OCI-LY1 (cell line): ENCODE data around the gene GDAP1L1.

Source experiments
- H2AFZ ChIP-seq: fragments of 200-600 bp; sonication (generic), shearing (Covaris generic); 2 replicates; pipeline ENCODE4 v1.6.0; 2014; ENCODE audit warnings: antibody characterized with exemption, mild to moderate bottlenecking, low read length
- H3F3A ChIP-seq: fragments of 200-600 bp; sonication (generic), shearing (Covaris generic); 2 replicates; pipeline ENCODE4 v1.6.0; 2014; ENCODE audit warnings: mild to moderate bottlenecking, antibody characterized with exemption, low read length, moderate library complexity; ENCODE audit not compliant: insufficient read depth
- H3K27ac ChIP-seq: fragments of 200-600 bp; sonication (generic); 2 replicates; pipeline ENCODE4 v1.5.1; 2014; ENCODE audit warnings: low read length, mixed run types, mild to moderate bottlenecking, low read depth; ENCODE audit not compliant: poor library complexity, severe bottlenecking
- H3K27me3 ChIP-seq: fragments of 200-600 bp; sonication (generic); 2 replicates; pipeline ENCODE4 v1.6.0; 2014; ENCODE audit warnings: antibody characterized with exemption, mild to moderate bottlenecking, low read length, moderate library complexity; ENCODE audit not compliant: insufficient read depth
- H3K36me3 ChIP-seq: fragments of 200-600 bp; sonication (generic); 2 replicates; pipeline ENCODE4 v1.6.1; 2014; ENCODE audit warnings: mild to moderate bottlenecking, antibody characterized with exemption, low read length, moderate library complexity, mixed read lengths; ENCODE audit not compliant: insufficient read depth
- H3K4me1 ChIP-seq: fragments of 200-600 bp; sonication (generic); 2 replicates; pipeline ENCODE4 v1.5.1; 2014; ENCODE audit warnings: mild to moderate bottlenecking, low read length, moderate library complexity; ENCODE audit not compliant: insufficient read depth, severe bottlenecking
- H3K4me2 ChIP-seq: fragments of 200-600 bp; sonication (generic), shearing (Covaris generic); 2 replicates; pipeline ENCODE4 v1.6.1; 2014; ENCODE audit warnings: low read length
- H3K4me3 ChIP-seq: fragments of 200-600 bp; sonication (generic); 2 replicates; pipeline ENCODE4 v1.5.1; 2014; ENCODE audit warnings: low read length, low read depth, mild to moderate bottlenecking, mixed read lengths; ENCODE audit not compliant: poor library complexity, severe bottlenecking
- H3K79me2 ChIP-seq: fragments of 200-600 bp; shearing (Covaris generic); 2 replicates; pipeline ENCODE4 v1.6.1; 2016; ENCODE audit warnings: mixed run types, low read length, mixed read lengths; ENCODE audit not compliant: insufficient read depth
- H3K9ac ChIP-seq: fragments of 200-600 bp; sonication (generic), shearing (Covaris generic); 2 replicates; pipeline ENCODE4 v1.6.1; 2014; ENCODE audit warnings: mild to moderate bottlenecking, low read length, mixed read lengths
- H3K9me2 ChIP-seq: fragments of 200-600 bp; sonication (generic), shearing (Covaris generic); 2 replicates; pipeline ENCODE4 v1.6.1; 2014; ENCODE audit warnings: low read depth, mild to moderate bottlenecking, low read length, mixed read lengths
- H3K9me3 ChIP-seq: fragments of 200-600 bp; shearing (Covaris generic); 2 replicates; pipeline ENCODE4 v1.6.1; 2014; ENCODE audit warnings: low read length, mixed read lengths
- H4K20me1 ChIP-seq: fragments of 200-600 bp; sonication (generic), shearing (Covaris generic); 2 replicates; pipeline ENCODE4 v1.6.0; 2016; ENCODE audit warnings: mild to moderate bottlenecking, low read length; ENCODE audit not compliant: insufficient read depth
- CTCF ChIP-seq: fragments of 200-600 bp; sonication (generic), shearing (Covaris generic); IDR thresholded peaks from 2 replicates; pipeline ENCODE4 v1.5.1; 2017; ENCODE audit warnings: mild to moderate bottlenecking, antibody characterized with exemption, low read length, moderate library complexity, mixed read lengths
- EZH2 ChIP-seq: fragments of 200-600 bp; sonication (generic), shearing (Covaris generic); IDR thresholded peaks from 2 replicates; pipeline ENCODE4 v1.8.0; 2017; ENCODE audit warnings: borderline replicate concordance, mixed run types, mild to moderate bottlenecking, antibody characterized with exemption, low read length, moderate library complexity, mixed read lengths

The GDAP1L1 gene

GRCh38 chr20:44212792-44213191 lies 34.3 kb upstream of the GDAP1L1 start:
- Histone ChIP-seq H3K9me3 (no peaks in the 10 kb centered on the region), H3K9ac (no peak overlapping the region), H2AFZ (no peak overlapping the region), H3K9me2 (no peaks in the 10 kb centered on the region), H3F3A (no peaks in the 10 kb centered on the region), H3K36me3 (no peaks in the 10 kb centered on the region), H3K4me2 (no peak overlapping the region), H3K4me3 (no peak overlapping the region), H3K27ac (no peak overlapping the region), H3K27me3 (no peaks in the 10 kb centered on the region), H4K20me1 (0 out of 2 replicates have a peak, but pooled peaks cover under 1% of the 10 kb centered on the region), H3K79me2 (peaks cover 21% of the 10 kb centered on the region), H3K4me1 (peaks cover 32% of the 10 kb centered on the region)
- TF ChIP-seq CTCF = no peak
- no peak for TF ChIP-seq EZH2

GRCh38 chr20:44215125-44215524 lies 32.0 kb upstream of the GDAP1L1 start:
- TF ChIP-seq EZH2 (no peak), CTCF (peak; percentile 84)
- Histone ChIP-seq H3K4me1 (peaks cover 11% of the 10 kb centered on the region), H3K27me3 (no peaks in the 10 kb centered on the region)

GRCh38 chr20:44217342-44218092 lies 29.6 kb upstream of the GDAP1L1 start:
- no peaks in the 10 kb centered on the region for H3K36me3 ChIP-seq
- no peak overlapping the region for H3K4me3 ChIP-seq
- H3K9me2 ChIP-seq = no peaks in the 10 kb centered on the region
- no peaks in the 10 kb centered on the region for H3K27me3 ChIP-seq
- no peak overlapping the region for H2AFZ ChIP-seq
- H3K9ac ChIP-seq = no peak overlapping the region
- no peaks in the 10 kb centered on the region for H3K4me1 ChIP-seq
- H4K20me1 ChIP-seq = no peaks in the 10 kb centered on the region
- no peaks in the 10 kb centered on the region for H3K9me3 ChIP-seq
- no peak overlapping the region for H3K27ac ChIP-seq
- H3K4me2 ChIP-seq = no peak overlapping the region
- peak; percentile 93 for TF ChIP-seq CTCF
- TF ChIP-seq EZH2 = no peak
- H3F3A ChIP-seq = no peaks in the 10 kb centered on the region
- H3K79me2 ChIP-seq = no peaks in the 10 kb centered on the region

More at GRCh38 chr20:44215125-44215524, 32.0 kb upstream of the GDAP1L1 start:
- no peak overlapping the region for H3K4me3 ChIP-seq
- H4K20me1 ChIP-seq = no peaks in the 10 kb centered on the region
- no peaks in the 10 kb centered on the region for H3K9me3 ChIP-seq
- no peak overlapping the region for H2AFZ ChIP-seq
- no peak overlapping the region for H3K27ac ChIP-seq
- H3K9me2 ChIP-seq = no peaks in the 10 kb centered on the region
- H3K9ac ChIP-seq = no peak overlapping the region
- H3K36me3 ChIP-seq = no peaks in the 10 kb centered on the region
- H3K79me2 ChIP-seq = peaks cover under 1% of the 10 kb centered on the region
- no peak overlapping the region for H3K4me2 ChIP-seq
- H3F3A ChIP-seq = no peaks in the 10 kb centered on the region
